ENCODE results near the gene HRG. TPM values are rescaled to one million over a fixed set of nuclear protein-coding genes. Genes with fewer than 3 reads are reported as not detected.

Gene HRG
- total RNA-seq, 1 donor from 2014 or later, result not detected

GRCh38 chr3:186664506-186664905 lies 1.3 kb upstream of the HRG start:
- TF ChIP-seq CTCF (IDR thresholded peaks at IDR 0.05), result no peak
- ATAC-seq (ENCODE audit: low read depth) (no peak), DNase-seq (no peak)
- Mint-ChIP-seq H3K27ac (no peak overlapping the region), H3K4me1 (no peaks in the 10 kb centered on the region), H3K4me3 (no peak overlapping the region), H3K9me3 (no peaks in the 10 kb centered on the region), H3K27me3 (peaks cover 5% of the 10 kb centered on the region), H3K36me3 (ENCODE audit: low read depth) (no peaks in the 10 kb centered on the region)
- intact Hi-C loops (cut with micrococcal nuclease), result no loop called here
- ChIA-PET CTCF (no interaction called here), POLR2A (no interaction called here)

GRCh38 chr3:186668426-186668825 lies 2.6 kb downstream of the HRG start:
- peaks cover 6% of the 10 kb centered on the region for H3K27me3 Mint-ChIP-seq
- ATAC-seq (ENCODE audit: low read depth) (no peak), DNase-seq (no peak)
- TF ChIP-seq CTCF (IDR thresholded peaks at IDR 0.05), result no peak
- no peak overlapping the region for H3K4me3 Mint-ChIP-seq
- H3K27ac Mint-ChIP-seq, result no peak overlapping the region
- intact Hi-C loops (cut with micrococcal nuclease), result no loop called here
- POLR2A ChIA-PET, result no interaction called here
- CTCF ChIA-PET, result no interaction called here
- H3K36me3 Mint-ChIP-seq (ENCODE audit: low read depth), result no peaks in the 10 kb centered on the region
- no peaks in the 10 kb centered on the region for H3K9me3 Mint-ChIP-seq
- no peaks in the 10 kb centered on the region for H3K4me1 Mint-ChIP-seq

GRCh38 chr3:186669378-186670084 lies 3.7 kb downstream of the HRG start:
- Mint-ChIP-seq H3K4me3 (no peak overlapping the region), H3K27ac (no peak overlapping the region), H3K36me3 (ENCODE audit: low read depth) (no peaks in the 10 kb centered on the region), H3K27me3 (peaks cover 3% of the 10 kb centered on the region), H3K9me3 (no peaks in the 10 kb centered on the region), H3K4me1 (no peaks in the 10 kb centered on the region)
- DNase-seq, result no peak
- ChIA-PET POLR2A (no interaction called here), CTCF (no interaction called here)
- intact Hi-C loops (cut with micrococcal nuclease), result no loop called here
- no peak for ATAC-seq (ENCODE audit: low read depth)
- no peak for TF ChIP-seq CTCF (IDR thresholded peaks at IDR 0.05)

DNA sequence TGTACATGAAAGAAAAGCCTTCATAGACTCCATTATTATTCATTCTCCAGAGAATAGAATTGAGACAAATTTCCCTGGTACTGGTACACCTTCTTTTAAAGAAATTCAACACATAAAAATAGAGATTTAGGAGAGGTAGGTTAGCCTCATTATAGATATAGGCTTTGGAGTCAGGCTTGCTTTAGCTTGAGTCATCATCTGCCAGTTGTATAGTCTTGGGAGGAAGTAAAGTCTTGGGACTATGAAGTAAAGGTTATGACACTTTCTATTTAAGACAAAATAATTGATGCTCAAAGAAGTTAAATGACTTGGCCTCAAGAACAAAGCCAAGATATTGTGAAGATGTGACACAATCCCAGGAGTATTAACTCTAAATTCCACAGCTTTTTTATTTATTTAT lies 4.3 kb downstream of the HRG start:
- no peak for DNase-seq
- no peaks in the 10 kb centered on the region for H3K4me1 Mint-ChIP-seq

GRCh38 chr3:186671051-186671450 lies 5.2 kb downstream of the HRG start:
- Mint-ChIP-seq H3K4me1 (no peaks in the 10 kb centered on the region), H3K9me3 (no peaks in the 10 kb centered on the region), H3K4me3 (no peak overlapping the region), H3K36me3 (ENCODE audit: low read depth) (no peaks in the 10 kb centered on the region), H3K27me3 (peaks cover 7% of the 10 kb centered on the region), H3K27ac (no peak overlapping the region)
- ATAC-seq (ENCODE audit: low read depth), result no peak
- intact Hi-C loops (cut with micrococcal nuclease), result no loop called here
- no peak for TF ChIP-seq CTCF (IDR thresholded peaks at IDR 0.05)
- no peak for DNase-seq
- POLR2A ChIA-PET, result no interaction called here
- CTCF ChIA-PET, result no interaction called here

More for the DNA sequence above, 4.3 kb downstream of the HRG start:
- Mint-ChIP-seq H3K4me3 (no peak overlapping the region), H3K27ac (no peak overlapping the region), H3K27me3 (peaks cover 6% of the 10 kb centered on the region), H3K9me3 (no peaks in the 10 kb centered on the region), H3K36me3 (ENCODE audit: low read depth) (no peaks in the 10 kb centered on the region)
- ChIA-PET POLR2A (no interaction called here), CTCF (no interaction called here)
- intact Hi-C loops (cut with micrococcal nuclease), result no loop called here
- no peak for TF ChIP-seq CTCF (IDR thresholded peaks at IDR 0.05)
- ATAC-seq (ENCODE audit: low read depth), result no peak

Data from activated B cell treated with CpG ODN at 0.5 μM for 24 hours (primary cell).